SK-N-SH treated with all-trans-retinoic acid at 6 μM for 48 hours (cell line): ENCODE results near the gene RHOXF1.

ENCODE experiments used
- ATAC-seq: fragments of 200-7000 bp; cut with Tn5 transposase; 3 replicates; pipeline ENCODE4 v1.9.1; 2020; ENCODE audit warnings: mild to moderate bottlenecking, moderate library complexity
- ARNTL ChIP-seq: fragments of 450-650 bp; formaldehyde crosslinking; IDR thresholded peaks from 2 replicates; pipeline ENCODE4 v1.5.0; 2020; ENCODE audit warnings: low read depth, mild to moderate bottlenecking, moderate library complexity, borderline replicate concordance
- BACH2 ChIP-seq: fragments of 250-450 bp; sonication (Bioruptor Pico); IDR thresholded peaks from 2 replicates; pipeline ENCODE4 v1.9.0; 2021; ENCODE audit warnings: mild to moderate bottlenecking, borderline replicate concordance
- CSDC2 ChIP-seq: fragments of 250-450 bp; sonication (Bioruptor Pico); IDR thresholded peaks from 2 replicates; pipeline ENCODE4 v1.5.0; 2020; ENCODE audit warnings: mild to moderate bottlenecking, moderate library complexity
- ESRRG ChIP-seq: fragments of 250-450 bp; sonication (Bioruptor Pico); IDR thresholded peaks from 2 replicates; pipeline ENCODE4 v1.6.1; 2021; ENCODE audit warnings: mild to moderate bottlenecking
- GLIS3 ChIP-seq: fragments of 250-450 bp; sonication (Bioruptor Pico); IDR thresholded peaks from 2 replicates; pipeline ENCODE4 v1.5.0; 2020; ENCODE audit warnings: mild to moderate bottlenecking, moderate library complexity
- ISL1 ChIP-seq: fragments of 250-450 bp; sonication (Bioruptor Pico); IDR thresholded peaks from 2 replicates; pipeline ENCODE4 v2.1.2; 2022; ENCODE audit warnings: mild to moderate bottlenecking, moderate library complexity
- OSR1 ChIP-seq: fragments of 250-450 bp; sonication (Bioruptor Pico); IDR thresholded peaks from 2 replicates; pipeline ENCODE4 v1.8.0; 2022; ENCODE audit warnings: moderate library complexity, mild to moderate bottlenecking, inconsistent platforms
- PPARA ChIP-seq: fragments of 250-450 bp; sonication (Bioruptor Pico); IDR thresholded peaks from 2 replicates; pipeline ENCODE4 v1.5.0; 2020; ENCODE audit warnings: mild to moderate bottlenecking, borderline replicate concordance
- RARB ChIP-seq: fragments of 250-450 bp; sonication (Bioruptor Pico); IDR thresholded peaks from 2 replicates; pipeline ENCODE4 v1.8.0; 2021; ENCODE audit warnings: mild to moderate bottlenecking, moderate library complexity
- SNAI2 ChIP-seq: fragments of 250-450 bp; sonication (Bioruptor Pico); IDR thresholded peaks from 2 replicates; pipeline ENCODE4 v1.5.0; 2020; ENCODE audit warnings: mild to moderate bottlenecking, moderate library complexity
- ZC3H10 ChIP-seq: fragments of 250-450 bp; sonication (Bioruptor Pico); IDR thresholded peaks from 2 replicates; pipeline ENCODE4 v1.5.1; 2021; ENCODE audit warnings: mild to moderate bottlenecking, moderate library complexity
- ZFP3 ChIP-seq: fragments of 250-450 bp; sonication (Bioruptor Pico); IDR thresholded peaks from 2 replicates; pipeline ENCODE4 v1.5.0; 2020; ENCODE audit warnings: mild to moderate bottlenecking, moderate library complexity
- ZFP30 ChIP-seq: fragments of 450-650 bp; formaldehyde crosslinking; IDR thresholded peaks from 2 replicates; pipeline ENCODE4 v1.5.0; 2022; ENCODE audit warnings: mild to moderate bottlenecking, moderate library complexity
- ZNF565 ChIP-seq: fragments of 450-650 bp; formaldehyde crosslinking; conservative IDR thresholded peaks from 2 replicates; pipeline ENCODE4 v1.5.0; 2020; ENCODE audit warnings: low read depth, mild to moderate bottlenecking, moderate library complexity
- ZNF8 ChIP-seq: fragments of 450-650 bp; formaldehyde crosslinking; IDR thresholded peaks from 2 replicates; pipeline ENCODE4 v1.5.0; 2020; ENCODE audit warnings: mild to moderate bottlenecking, moderate library complexity
- TF ChIP-seq, protein P1 (sequence below): fragments of 250-450 bp; sonication (Bioruptor Pico); IDR thresholded peaks from 2 replicates; pipeline ENCODE4 v1.5.0; 2020; ENCODE audit warnings: mild to moderate bottlenecking, moderate library complexity
- TF ChIP-seq, protein P2 (sequence below): fragments of 250-450 bp; sonication (Bioruptor Pico); IDR thresholded peaks from 2 replicates; pipeline ENCODE4 v1.5.1; 2021; ENCODE audit warnings: mild to moderate bottlenecking, moderate library complexity
- TF ChIP-seq, protein P3 (sequence below): fragments of 250-450 bp; sonication (Bioruptor Pico); IDR thresholded peaks from 2 replicates; pipeline ENCODE4 v1.8.0; 2020; ENCODE audit warnings: mild to moderate bottlenecking, moderate library complexity, borderline replicate concordance
- TF ChIP-seq, protein P4 (sequence below): fragments of 250-450 bp; sonication (Bioruptor Pico); IDR thresholded peaks from 2 replicates; pipeline ENCODE4 v1.5.1; 2020; ENCODE audit warnings: low read depth, mild to moderate bottlenecking, moderate library complexity
- TF ChIP-seq, protein P5 (sequence below): fragments of 250-450 bp; sonication (Bioruptor Pico); IDR thresholded peaks from 2 replicates; pipeline ENCODE4 v1.8.0; 2021; ENCODE audit warnings: low read depth, mild to moderate bottlenecking, moderate library complexity, borderline replicate concordance

RHOXF1 gene

DNA sequence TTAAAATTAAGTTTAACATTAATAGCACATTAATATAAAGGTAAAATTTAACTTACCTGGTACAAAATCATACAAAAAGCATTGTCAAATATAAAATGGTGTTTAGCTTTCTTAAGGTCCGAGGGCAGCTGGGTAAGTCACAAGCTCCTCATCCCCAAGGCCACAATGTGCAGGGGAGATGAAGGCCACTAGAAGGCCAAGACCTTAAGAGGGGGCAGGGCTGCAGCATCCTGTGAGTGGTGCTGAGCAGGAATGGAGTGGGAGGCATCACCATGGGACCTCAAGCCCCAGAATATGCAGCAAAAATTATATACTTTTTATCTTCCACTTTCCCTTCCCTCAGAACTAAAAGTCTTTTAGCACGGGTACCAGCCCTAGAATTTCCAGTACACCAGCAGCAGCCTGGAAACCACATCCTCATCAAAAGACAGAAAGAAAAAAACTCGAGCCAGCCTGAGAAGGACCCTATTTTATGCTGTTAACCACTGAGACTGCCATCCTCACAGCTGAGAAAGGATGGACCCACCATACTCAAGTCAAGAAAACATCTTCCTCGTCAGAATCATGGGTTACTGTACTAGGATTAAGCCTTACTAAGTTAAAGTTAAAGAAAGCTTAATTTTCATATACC is 29.7 kb upstream of the RHOXF1 start:
- TF ChIP-seq ZC3H10 (CRISPR knock-in tag): no peak
- TF ChIP-seq, protein P1, sequence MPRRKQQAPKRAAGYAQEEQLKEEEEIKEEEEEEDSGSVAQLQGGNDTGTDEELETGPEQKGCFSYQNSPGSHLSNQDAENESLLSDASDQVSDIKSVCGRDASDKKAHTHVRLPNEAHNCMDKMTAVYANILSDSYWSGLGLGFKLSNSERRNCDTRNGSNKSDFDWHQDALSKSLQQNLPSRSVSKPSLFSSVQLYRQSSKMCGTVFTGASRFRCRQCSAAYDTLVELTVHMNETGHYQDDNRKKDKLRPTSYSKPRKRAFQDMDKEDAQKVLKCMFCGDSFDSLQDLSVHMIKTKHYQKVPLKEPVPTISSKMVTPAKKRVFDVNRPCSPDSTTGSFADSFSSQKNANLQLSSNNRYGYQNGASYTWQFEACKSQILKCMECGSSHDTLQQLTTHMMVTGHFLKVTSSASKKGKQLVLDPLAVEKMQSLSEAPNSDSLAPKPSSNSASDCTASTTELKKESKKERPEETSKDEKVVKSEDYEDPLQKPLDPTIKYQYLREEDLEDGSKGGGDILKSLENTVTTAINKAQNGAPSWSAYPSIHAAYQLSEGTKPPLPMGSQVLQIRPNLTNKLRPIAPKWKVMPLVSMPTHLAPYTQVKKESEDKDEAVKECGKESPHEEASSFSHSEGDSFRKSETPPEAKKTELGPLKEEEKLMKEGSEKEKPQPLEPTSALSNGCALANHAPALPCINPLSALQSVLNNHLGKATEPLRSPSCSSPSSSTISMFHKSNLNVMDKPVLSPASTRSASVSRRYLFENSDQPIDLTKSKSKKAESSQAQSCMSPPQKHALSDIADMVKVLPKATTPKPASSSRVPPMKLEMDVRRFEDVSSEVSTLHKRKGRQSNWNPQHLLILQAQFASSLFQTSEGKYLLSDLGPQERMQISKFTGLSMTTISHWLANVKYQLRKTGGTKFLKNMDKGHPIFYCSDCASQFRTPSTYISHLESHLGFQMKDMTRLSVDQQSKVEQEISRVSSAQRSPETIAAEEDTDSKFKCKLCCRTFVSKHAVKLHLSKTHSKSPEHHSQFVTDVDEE: no peak
- TF ChIP-seq CSDC2 (CRISPR knock-in tag): no peak
- TF ChIP-seq, protein P2, sequence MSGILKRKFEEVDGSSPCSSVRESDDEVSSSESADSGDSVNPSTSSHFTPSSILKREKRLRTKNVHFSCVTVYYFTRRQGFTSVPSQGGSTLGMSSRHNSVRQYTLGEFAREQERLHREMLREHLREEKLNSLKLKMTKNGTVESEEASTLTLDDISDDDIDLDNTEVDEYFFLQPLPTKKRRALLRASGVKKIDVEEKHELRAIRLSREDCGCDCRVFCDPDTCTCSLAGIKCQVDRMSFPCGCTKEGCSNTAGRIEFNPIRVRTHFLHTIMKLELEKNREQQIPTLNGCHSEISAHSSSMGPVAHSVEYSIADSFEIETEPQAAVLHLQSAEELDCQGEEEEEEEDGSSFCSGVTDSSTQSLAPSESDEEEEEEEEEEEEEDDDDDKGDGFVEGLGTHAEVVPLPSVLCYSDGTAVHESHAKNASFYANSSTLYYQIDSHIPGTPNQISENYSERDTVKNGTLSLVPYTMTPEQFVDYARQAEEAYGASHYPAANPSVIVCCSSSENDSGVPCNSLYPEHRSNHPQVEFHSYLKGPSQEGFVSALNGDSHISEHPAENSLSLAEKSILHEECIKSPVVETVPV (CRISPR knock-in tag): no peak
- TF ChIP-seq PPARA (CRISPR knock-in tag): no peak
- no peak for TF ChIP-seq BACH2 (CRISPR knock-in tag)
- TF ChIP-seq OSR1 (CRISPR knock-in tag): no peak
- TF ChIP-seq, protein P3, sequence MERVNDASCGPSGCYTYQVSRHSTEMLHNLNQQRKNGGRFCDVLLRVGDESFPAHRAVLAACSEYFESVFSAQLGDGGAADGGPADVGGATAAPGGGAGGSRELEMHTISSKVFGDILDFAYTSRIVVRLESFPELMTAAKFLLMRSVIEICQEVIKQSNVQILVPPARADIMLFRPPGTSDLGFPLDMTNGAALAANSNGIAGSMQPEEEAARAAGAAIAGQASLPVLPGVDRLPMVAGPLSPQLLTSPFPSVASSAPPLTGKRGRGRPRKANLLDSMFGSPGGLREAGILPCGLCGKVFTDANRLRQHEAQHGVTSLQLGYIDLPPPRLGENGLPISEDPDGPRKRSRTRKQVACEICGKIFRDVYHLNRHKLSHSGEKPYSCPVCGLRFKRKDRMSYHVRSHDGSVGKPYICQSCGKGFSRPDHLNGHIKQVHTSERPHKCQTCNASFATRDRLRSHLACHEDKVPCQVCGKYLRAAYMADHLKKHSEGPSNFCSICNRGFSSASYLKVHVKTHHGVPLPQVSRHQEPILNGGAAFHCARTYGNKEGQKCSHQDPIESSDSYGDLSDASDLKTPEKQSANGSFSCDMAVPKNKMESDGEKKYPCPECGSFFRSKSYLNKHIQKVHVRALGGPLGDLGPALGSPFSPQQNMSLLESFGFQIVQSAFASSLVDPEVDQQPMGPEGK (CRISPR knock-in tag): no peak
- no peak for TF ChIP-seq GLIS3 (CRISPR knock-in tag)
- no peak for TF ChIP-seq RARB (CRISPR knock-in tag)
- TF ChIP-seq ZFP30 (CRISPR knock-in tag): no peak
- no peak for TF ChIP-seq ARNTL (CRISPR knock-in tag)
- no peak for ATAC-seq

DNA sequence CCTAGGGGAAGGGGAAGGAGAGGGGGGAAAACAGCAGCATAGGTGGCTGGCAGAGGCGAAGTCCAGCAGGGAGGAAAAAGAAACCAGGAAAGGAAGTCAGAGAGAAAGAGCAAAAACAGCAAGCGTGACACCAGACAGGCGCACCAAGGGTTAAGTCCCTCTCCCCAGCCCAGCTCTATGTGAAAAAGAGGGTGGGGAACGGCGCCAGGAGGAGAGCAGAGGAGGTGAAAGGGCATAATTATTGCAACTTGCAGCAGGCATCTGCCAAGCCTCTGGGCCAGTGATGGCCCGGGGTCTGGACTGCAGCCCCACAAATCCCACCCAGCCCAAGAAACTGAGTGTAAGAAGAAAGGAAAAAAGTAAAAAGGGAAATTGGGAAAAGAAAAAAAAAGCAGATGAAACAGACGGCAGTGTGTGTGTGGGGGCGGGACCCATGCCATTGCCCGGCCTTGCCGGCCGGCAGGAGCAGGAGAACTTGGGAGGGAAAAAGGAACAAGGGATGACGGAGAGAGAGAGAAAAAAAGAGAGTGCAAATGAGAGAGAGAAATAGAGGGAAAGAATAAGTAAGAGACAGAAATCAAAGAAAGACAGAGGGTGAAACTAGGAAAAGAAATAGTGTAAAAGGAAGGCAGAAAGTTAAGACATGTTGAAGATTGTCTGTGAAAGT is 28.6 kb upstream of the RHOXF1 start:
- no peak for ATAC-seq
- TF ChIP-seq, protein P4, sequence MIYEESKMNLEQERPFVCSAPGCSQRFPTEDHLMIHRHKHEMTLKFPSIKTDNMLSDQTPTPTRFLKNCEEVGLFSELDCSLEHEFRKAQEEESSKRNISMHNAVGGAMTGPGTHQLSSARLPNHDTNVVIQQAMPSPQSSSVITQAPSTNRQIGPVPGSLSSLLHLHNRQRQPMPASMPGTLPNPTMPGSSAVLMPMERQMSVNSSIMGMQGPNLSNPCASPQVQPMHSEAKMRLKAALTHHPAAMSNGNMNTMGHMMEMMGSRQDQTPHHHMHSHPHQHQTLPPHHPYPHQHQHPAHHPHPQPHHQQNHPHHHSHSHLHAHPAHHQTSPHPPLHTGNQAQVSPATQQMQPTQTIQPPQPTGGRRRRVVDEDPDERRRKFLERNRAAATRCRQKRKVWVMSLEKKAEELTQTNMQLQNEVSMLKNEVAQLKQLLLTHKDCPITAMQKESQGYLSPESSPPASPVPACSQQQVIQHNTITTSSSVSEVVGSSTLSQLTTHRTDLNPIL (CRISPR knock-in tag): no peak
- no peak for TF ChIP-seq ISL1 (CRISPR knock-in tag)
- TF ChIP-seq ZC3H10 (CRISPR knock-in tag): no peak
- TF ChIP-seq GLIS3 (CRISPR knock-in tag): no peak
- TF ChIP-seq ZFP30 (CRISPR knock-in tag): no peak
- TF ChIP-seq, protein P5, sequence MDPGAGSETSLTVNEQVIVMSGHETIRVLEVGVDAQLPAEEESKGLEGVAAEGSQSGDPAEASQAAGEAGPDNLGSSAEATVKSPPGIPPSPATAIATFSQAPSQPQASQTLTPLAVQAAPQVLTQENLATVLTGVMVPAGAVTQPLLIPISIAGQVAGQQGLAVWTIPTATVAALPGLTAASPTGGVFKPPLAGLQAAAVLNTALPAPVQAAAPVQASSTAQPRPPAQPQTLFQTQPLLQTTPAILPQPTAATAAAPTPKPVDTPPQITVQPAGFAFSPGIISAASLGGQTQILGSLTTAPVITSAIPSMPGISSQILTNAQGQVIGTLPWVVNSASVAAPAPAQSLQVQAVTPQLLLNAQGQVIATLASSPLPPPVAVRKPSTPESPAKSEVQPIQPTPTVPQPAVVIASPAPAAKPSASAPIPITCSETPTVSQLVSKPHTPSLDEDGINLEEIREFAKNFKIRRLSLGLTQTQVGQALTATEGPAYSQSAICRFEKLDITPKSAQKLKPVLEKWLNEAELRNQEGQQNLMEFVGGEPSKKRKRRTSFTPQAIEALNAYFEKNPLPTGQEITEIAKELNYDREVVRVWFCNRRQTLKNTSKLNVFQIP (CRISPR knock-in tag): no peak
- TF ChIP-seq ESRRG (CRISPR knock-in tag): no peak
- TF ChIP-seq ARNTL (CRISPR knock-in tag): no peak
- TF ChIP-seq, protein P3 (CRISPR knock-in tag): no peak
- no peak for TF ChIP-seq OSR1 (CRISPR knock-in tag)
- TF ChIP-seq RARB (CRISPR knock-in tag): no peak
- no peak for TF ChIP-seq BACH2 (CRISPR knock-in tag)
- no peak for TF ChIP-seq ZNF565 (CRISPR knock-in tag)
- TF ChIP-seq SNAI2 (CRISPR knock-in tag): no peak
- TF ChIP-seq ZFP3 (CRISPR knock-in tag): no peak
- no peak for TF ChIP-seq PPARA (CRISPR knock-in tag)
- TF ChIP-seq, protein P1: no peak
- no peak for TF ChIP-seq ZNF8 (CRISPR knock-in tag)
